Ovary (tissue), 3 donors: ENCODE measurements around the gene AGT.

Experiments
- CTCF ChIP-seq, 3 donors: fragments of 450-650 bp in 2 of 3; fragments of 200-600 bp in 1 of 3; IDR thresholded peaks; one replicate each; pipeline versions ENCODE4 v1.5.1 to v1.8.0; 2016 to 2022; ENCODE audit warnings: antibody characterized with exemption in 3 of 3, mild to moderate bottlenecking in 1 of 3
- EP300 ChIP-seq: sonication (generic); formaldehyde crosslinking; IDR thresholded peaks from one replicate; pipeline ENCODE4 v1.6.1; 2017; ENCODE audit warnings: antibody characterized with exemption
- POLR2A ChIP-seq: fragments of 450-650 bp; IDR thresholded peaks from one replicate; pipeline ENCODE4 v1.6.1; 2017; ENCODE audit warnings: antibody characterized with exemption, mild to moderate bottlenecking, moderate library complexity
- donor health status: DM: no; HTN: no; CAD: no.

- TF ChIP-seq CTCF (IDR thresholded peaks at IDR 0.05) (no peak), POLR2A (no peak), EP300 (no peak)
Observed at GRCh38 chr1:230710543-230710904, 3.4 kb downstream of the AGT start.
